GM12872 (cell line): ENCODE data around the gene KIF26B.

Source experiments
- CTCF ChIP-seq: IDR thresholded peaks from 3 replicates; pipeline ENCODE4 v1.5.1; 2011; ENCODE audit warnings: low read depth, mild to moderate bottlenecking, low read length, moderate library complexity; ENCODE audit not compliant: insufficient read depth

Gene KIF26B

GRCh38 chr1:245591346-245592188 lies 436.8 kb downstream of the KIF26B start:
- no peak for TF ChIP-seq CTCF

- no peak for TF ChIP-seq CTCF
These were observed 437.3 kb downstream of the KIF26B start for GRCh38 chr1:245592189-245592460.

GRCh38 chr1:245598524-245599305 lies 443.9 kb downstream of the KIF26B start:
- TF ChIP-seq CTCF = no peak

GRCh38 chr1:245599371-245600174 lies 444.8 kb downstream of the KIF26B start:
- TF ChIP-seq CTCF = no peak

- no peak for TF ChIP-seq CTCF
These were observed 445.9 kb downstream of the KIF26B start for GRCh38 chr1:245600658-245601057.

GRCh38 chr1:245603311-245603865 lies 448.6 kb downstream of the KIF26B start:
- TF ChIP-seq CTCF = no peak

GRCh38 chr1:245604979-245605378 lies 450.2 kb downstream of the KIF26B start:
- no peak for TF ChIP-seq CTCF
